ENCODE results near the gene ASB7.

DNA sequence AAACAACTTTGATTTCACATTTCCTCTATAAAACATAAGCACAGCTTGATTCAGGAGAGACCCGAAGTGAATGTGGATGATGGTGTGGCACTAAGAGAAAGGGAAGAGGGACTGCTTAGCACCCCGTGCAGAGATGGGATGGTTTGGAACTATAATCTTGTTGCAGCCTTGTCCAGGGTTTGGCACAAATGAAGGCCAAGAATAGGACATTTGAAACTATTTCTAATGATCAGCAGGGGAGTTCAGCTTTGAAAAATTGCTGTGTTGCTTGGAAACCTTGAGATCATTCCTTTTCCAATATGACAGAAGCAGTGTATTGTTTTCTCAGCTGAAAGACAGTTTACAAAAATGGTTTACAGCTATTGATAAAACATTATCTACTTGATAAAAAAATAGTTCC is 49.7 kb downstream of the ASB7 start:
- TF ChIP-seq, protein P1, sequence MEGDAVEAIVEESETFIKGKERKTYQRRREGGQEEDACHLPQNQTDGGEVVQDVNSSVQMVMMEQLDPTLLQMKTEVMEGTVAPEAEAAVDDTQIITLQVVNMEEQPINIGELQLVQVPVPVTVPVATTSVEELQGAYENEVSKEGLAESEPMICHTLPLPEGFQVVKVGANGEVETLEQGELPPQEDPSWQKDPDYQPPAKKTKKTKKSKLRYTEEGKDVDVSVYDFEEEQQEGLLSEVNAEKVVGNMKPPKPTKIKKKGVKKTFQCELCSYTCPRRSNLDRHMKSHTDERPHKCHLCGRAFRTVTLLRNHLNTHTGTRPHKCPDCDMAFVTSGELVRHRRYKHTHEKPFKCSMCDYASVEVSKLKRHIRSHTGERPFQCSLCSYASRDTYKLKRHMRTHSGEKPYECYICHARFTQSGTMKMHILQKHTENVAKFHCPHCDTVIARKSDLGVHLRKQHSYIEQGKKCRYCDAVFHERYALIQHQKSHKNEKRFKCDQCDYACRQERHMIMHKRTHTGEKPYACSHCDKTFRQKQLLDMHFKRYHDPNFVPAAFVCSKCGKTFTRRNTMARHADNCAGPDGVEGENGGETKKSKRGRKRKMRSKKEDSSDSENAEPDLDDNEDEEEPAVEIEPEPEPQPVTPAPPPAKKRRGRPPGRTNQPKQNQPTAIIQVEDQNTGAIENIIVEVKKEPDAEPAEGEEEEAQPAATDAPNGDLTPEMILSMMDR (conservative IDR thresholded peaks at IDR 0.05 in 1 of 2, IDR thresholded peaks at IDR 0.05 in 1 of 2; ENCODE audit: low read depth in 1 of 2, low read length in 2 of 2) = no peak
- TF ChIP-seq EZH2 (IDR thresholded peaks at IDR 0.05; ENCODE audit: low read length, missing control alignments) = no peak
